Neural cell (in vitro differentiated cells): ENCODE results near the gene NAA15. TPM values are rescaled to one million over a fixed set of nuclear protein-coding genes. Genes with fewer than 3 reads are reported as not detected.
"Not testable (repeated sequence)": the region's sequence is repeated elsewhere in the genome, so short reads cannot be mapped to it uniquely, and the experiment has no call there.

Source experiments
- H2AFZ ChIP-seq: fragments of 200-600, 300-800 bp; sonication (generic), shearing (Covaris generic); 2 replicates; pipeline ENCODE4 v1.6.0; 2014; ENCODE audit warnings: low read depth, mild to moderate bottlenecking, antibody characterized with exemption, low read length, moderate library complexity
- H3F3A ChIP-seq: fragments of 200-600 bp; shearing (Covaris generic); 2 replicates; pipeline ENCODE4 v1.6.1; 2016; ENCODE audit warnings: mild to moderate bottlenecking, moderate library complexity, mixed read lengths, antibody characterized with exemption, low read length; ENCODE audit not compliant: insufficient read depth, poor library complexity, severe bottlenecking
- H3K27ac ChIP-seq: fragments of 200-600, 300-800 bp; sonication (generic), shearing (Covaris generic); 2 replicates; pipeline ENCODE4 v1.5.1; 2014; ENCODE audit warnings: mild to moderate bottlenecking, low read length, moderate library complexity
- H3K27me3 ChIP-seq: fragments of 300-800, 200-600 bp; sonication (generic), shearing (Covaris generic); 2 replicates; pipeline ENCODE4 v1.6.0; 2014; ENCODE audit warnings: mild to moderate bottlenecking, low read depth, low read length, moderate library complexity; ENCODE audit not compliant: insufficient read depth
- H3K36me3 ChIP-seq: fragments of 300-800, 200-600 bp; sonication (generic), shearing (Covaris generic); 2 replicates; pipeline ENCODE4 v1.5.1; 2014; ENCODE audit warnings: mild to moderate bottlenecking, antibody characterized with exemption, low read length, moderate library complexity; ENCODE audit not compliant: insufficient read depth
- H3K4me2 ChIP-seq: fragments of 300-800, 200-600 bp; sonication (generic), shearing (Covaris generic); 2 replicates; pipeline ENCODE4 v1.6.0; 2014; ENCODE audit warnings: mild to moderate bottlenecking, low read length
- H3K4me3 ChIP-seq: fragments of 300-800, 200-600 bp; sonication (generic), shearing (Covaris generic); 2 replicates; pipeline ENCODE4 v1.5.1; 2014; ENCODE audit warnings: mild to moderate bottlenecking, low read length, moderate library complexity
- H3K79me2 ChIP-seq: fragments of 200-600 bp; shearing (Covaris generic); replicated peaks from 2 replicates; pipeline ENCODE4 v1.6.0; 2014; ENCODE audit warnings: mild to moderate bottlenecking, low read length, moderate library complexity; ENCODE audit not compliant: insufficient read depth
- H3K9ac ChIP-seq: fragments of 300-800, 200-600 bp; sonication (generic), shearing (Covaris generic); 2 replicates; pipeline ENCODE4 v1.6.1; 2016; ENCODE audit warnings: mild to moderate bottlenecking, low read length, mixed read lengths
- H3K9me2 ChIP-seq: fragments of 200-600 bp; shearing (Covaris generic); 2 replicates; pipeline ENCODE4 v1.6.1; 2016; ENCODE audit warnings: mild to moderate bottlenecking, low read length, mixed read lengths; ENCODE audit not compliant: insufficient read depth
- H3K9me3 ChIP-seq: fragments of 200-600, 300-800 bp; sonication (generic), shearing (Covaris generic); 2 replicates; pipeline ENCODE4 v1.6.1; 2016; ENCODE audit warnings: mild to moderate bottlenecking, mixed run types, low read length, moderate library complexity, mixed read lengths
- H4K20me1 ChIP-seq: fragments of 200-600 bp; shearing (Covaris generic); 2 replicates; pipeline ENCODE4 v1.6.1; 2016; ENCODE audit warnings: mild to moderate bottlenecking, mixed run types; ENCODE audit not compliant: insufficient read depth
- CTCF ChIP-seq: fragments of 450-650 bp; IDR thresholded peaks from 2 replicates; pipeline ENCODE4 v1.5.1; 2014; ENCODE audit warnings: antibody characterized with exemption, mild to moderate bottlenecking, moderate library complexity; ENCODE audit not compliant: poor library complexity, severe bottlenecking
- EP300 ChIP-seq: fragments of 450-650 bp; conservative IDR thresholded peaks from 2 replicates; pipeline ENCODE4 v1.6.1; 2014; ENCODE audit warnings: antibody characterized with exemption, mild to moderate bottlenecking, moderate library complexity; ENCODE audit not compliant: poor library complexity, severe bottlenecking
- EZH2 ChIP-seq: fragments of 200-600, 300-800 bp; shearing (Covaris generic), sonication (generic); IDR thresholded peaks from 2 replicates; pipeline ENCODE4 v1.6.1; 2014; ENCODE audit warnings: antibody characterized with exemption, low read length, borderline replicate concordance, mild to moderate bottlenecking; ENCODE audit not compliant: insufficient read depth, poor library complexity, severe bottlenecking
- MXI1 ChIP-seq: fragments of 450-650 bp; conservative IDR thresholded peaks from 2 replicates; pipeline ENCODE4 v1.6.1; 2014; ENCODE audit warnings: antibody characterized with exemption, mild to moderate bottlenecking; ENCODE audit not compliant: poor library complexity, severe bottlenecking
- POLR2AphosphoS5 ChIP-seq: IDR thresholded peaks from 2 replicates; pipeline ENCODE4 v1.6.1; 2012
- RAD21 ChIP-seq: fragments of 450-650 bp; conservative IDR thresholded peaks from 2 replicates; pipeline ENCODE4 v1.6.1; 2014; ENCODE audit warnings: antibody characterized with exemption, mild to moderate bottlenecking, moderate library complexity
- REST ChIP-seq: IDR thresholded peaks from 2 replicates; pipeline ENCODE4 v1.6.1; 2012; ENCODE audit warnings: borderline replicate concordance
- SMC3 ChIP-seq: fragments of 450-650 bp; conservative IDR thresholded peaks from 2 replicates; pipeline ENCODE4 v1.6.1; 2014; ENCODE audit warnings: antibody characterized with exemption, mild to moderate bottlenecking, moderate library complexity; ENCODE audit not compliant: poor library complexity
- TAF1 ChIP-seq: IDR thresholded peaks from 2 replicates; pipeline ENCODE4 v1.6.1; 2012; ENCODE audit warnings: low read depth
- polyA plus RNA-seq: library from polyadenylated mRNA; depleted of rRNA; stranded (reverse); fragments of >200 nt; gene quantifications from 2 replicates; pipeline ENCODE4 v1.2.3, GENCODE V29; 2014

NAA15 gene
- polyA plus RNA-seq, 1 donor from 2014 or later: 12.5 TPM

- not testable (repeated sequence) for H3F3A ChIP-seq, H3K79me2 ChIP-seq, H3K9me3 ChIP-seq, H2AFZ ChIP-seq, H3K27me3 ChIP-seq, H3K9ac ChIP-seq, H3K36me3 ChIP-seq, H3K27ac ChIP-seq, H3K4me3 ChIP-seq, H3K4me2 ChIP-seq, H4K20me1 ChIP-seq, H3K9me2 ChIP-seq
Observed at GRCh38 chr4:139447078-139447477, 145.8 kb downstream of the NAA15 start.

GRCh38 chr4:139450586-139450985 is 149.3 kb downstream of the NAA15 start:
- Histone ChIP-seq H3F3A (no peaks in the 10 kb centered on the region), H3K4me2 (no peak overlapping the region), H4K20me1 (no peaks in the 10 kb centered on the region), H3K9me2 (no peaks in the 10 kb centered on the region), H3K27me3 (no peaks in the 10 kb centered on the region), H3K36me3 (no peaks in the 10 kb centered on the region), H3K79me2 (peaks cover 8% of the 10 kb centered on the region), H3K27ac (no peak overlapping the region), H3K4me3 (no peak overlapping the region), H3K9me3 (no peaks in the 10 kb centered on the region), H3K9ac (no peak overlapping the region), H2AFZ (no peak overlapping the region)
- TF ChIP-seq CTCF (no peak), TAF1 (no peak), EZH2 (no peak), EP300 (no peak), POLR2AphosphoS5 (no peak), SMC3 (no peak), MXI1 (no peak), RAD21 (no peak), REST (no peak)

GRCh38 chr4:139451997-139452396 is 150.7 kb downstream of the NAA15 start:
- peak overlapping the region; percentile 87 for H3K4me3 ChIP-seq
- no peaks in the 10 kb centered on the region for H4K20me1 ChIP-seq
- H3F3A ChIP-seq: no peaks in the 10 kb centered on the region
- no peak overlapping the region for H2AFZ ChIP-seq
- no peak overlapping the region for H3K9ac ChIP-seq
- no peak overlapping the region for H3K27ac ChIP-seq
- peaks cover 19% of the 10 kb centered on the region for H3K79me2 ChIP-seq
- no peaks in the 10 kb centered on the region for H3K9me3 ChIP-seq
- no peaks in the 10 kb centered on the region for H3K27me3 ChIP-seq
- H3K4me2 ChIP-seq: peak overlapping the region; percentile 74
- TF ChIP-seq CTCF: no peak
- no peak for TF ChIP-seq TAF1
- H3K9me2 ChIP-seq: no peaks in the 10 kb centered on the region
- H3K36me3 ChIP-seq: no peaks in the 10 kb centered on the region
